GM18907 (cell line): ENCODE data around the gene TTYH3.
"Not testable (repeated sequence)": the region's sequence is repeated elsewhere in the genome, so short reads cannot be mapped to it uniquely, and the experiment has no call there.

ENCODE experiments used
- ATAC-seq: cut with Tn5 transposase; IDR thresholded peaks from one replicate; pipeline ENCODE4 v1.9.1; 2021; ENCODE audit warnings: mild to moderate bottlenecking, moderate library complexity; ENCODE audit not compliant: unreplicated experiment

TTYH3 gene

DNA sequence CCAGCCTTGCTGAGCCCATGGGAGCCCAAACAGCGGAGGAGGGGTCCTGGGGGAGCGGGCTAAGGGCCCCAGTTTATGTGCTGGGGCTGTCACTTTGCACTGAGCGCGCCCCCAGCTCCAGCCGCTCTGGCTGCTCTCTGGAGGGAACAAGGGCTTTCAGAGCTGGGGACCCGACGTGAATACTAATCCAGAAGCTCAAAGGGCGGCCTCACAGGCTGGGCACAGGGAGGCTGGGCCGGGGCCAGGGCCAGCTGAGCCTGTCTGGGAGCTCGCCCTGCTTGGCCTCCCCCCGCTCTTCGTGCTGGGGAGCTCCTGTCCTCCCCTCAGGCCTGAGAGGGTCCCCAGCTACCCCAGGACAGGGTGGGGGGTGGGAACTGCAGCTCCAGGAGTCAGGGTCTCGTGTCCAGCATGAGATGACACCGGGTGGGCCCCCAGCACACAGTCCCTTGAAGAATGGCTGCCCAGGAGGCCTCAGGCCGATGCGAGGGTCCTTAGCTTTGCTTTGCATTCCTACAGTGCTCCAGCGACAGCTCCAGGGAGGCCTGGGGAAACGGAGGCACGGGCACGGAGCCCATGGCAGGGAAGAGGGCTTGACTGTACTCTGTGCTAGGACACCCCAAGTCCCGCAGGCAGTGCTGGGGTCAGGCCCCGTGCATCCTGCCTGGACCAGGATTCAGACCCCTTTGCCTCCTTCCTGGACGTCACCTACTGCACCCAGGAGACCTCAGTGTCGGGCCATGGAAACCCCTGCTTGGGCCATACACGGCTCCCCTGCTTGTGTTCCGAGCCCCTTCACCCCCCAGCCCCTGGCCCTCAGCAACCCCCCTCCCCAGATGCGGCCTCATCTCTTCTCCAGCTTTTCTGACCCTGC lies 50.4 kb downstream of the TTYH3 start:
- no peak for ATAC-seq

DNA sequence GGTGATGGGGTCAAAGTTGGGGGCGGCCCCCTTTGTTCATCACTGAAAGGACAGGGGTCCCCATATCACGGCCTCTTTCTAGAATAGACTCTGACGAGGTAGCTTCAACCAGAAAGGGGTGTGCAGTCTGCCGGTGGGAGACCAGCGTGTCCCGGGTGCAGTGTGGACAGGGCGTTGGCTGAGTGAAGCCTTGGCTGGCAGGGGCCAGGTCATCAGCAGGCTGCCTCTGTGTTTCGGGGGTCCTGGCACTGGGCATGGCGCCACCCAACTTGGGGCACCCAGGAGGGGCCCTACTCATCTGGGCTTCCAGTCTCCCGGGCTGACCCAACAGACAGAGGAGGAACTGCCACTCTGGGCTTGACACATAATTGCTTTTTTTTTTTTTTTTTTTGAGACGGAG lies 52.7 kb downstream of the TTYH3 start:
- ATAC-seq = no peak

DNA sequence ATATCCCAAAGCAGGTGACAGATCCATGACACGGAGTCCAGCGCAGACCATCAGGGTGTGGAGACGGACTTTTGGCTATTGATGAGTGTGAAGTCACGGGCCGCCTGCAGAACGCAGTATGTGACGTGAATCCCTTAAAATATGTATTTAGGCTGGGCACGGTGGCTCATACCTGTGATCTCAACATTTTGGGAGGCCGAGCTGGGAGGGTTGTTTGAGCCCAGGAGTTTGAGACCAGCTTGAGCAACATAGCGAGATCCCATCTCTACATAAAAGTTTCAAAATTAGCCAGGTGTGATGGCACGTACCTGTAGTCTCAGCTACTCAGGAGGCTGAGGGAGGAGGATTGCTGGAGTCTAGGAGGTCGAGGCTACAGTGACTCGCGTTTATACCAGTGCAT lies 54.3 kb downstream of the TTYH3 start:
- ATAC-seq = no peak

DNA sequence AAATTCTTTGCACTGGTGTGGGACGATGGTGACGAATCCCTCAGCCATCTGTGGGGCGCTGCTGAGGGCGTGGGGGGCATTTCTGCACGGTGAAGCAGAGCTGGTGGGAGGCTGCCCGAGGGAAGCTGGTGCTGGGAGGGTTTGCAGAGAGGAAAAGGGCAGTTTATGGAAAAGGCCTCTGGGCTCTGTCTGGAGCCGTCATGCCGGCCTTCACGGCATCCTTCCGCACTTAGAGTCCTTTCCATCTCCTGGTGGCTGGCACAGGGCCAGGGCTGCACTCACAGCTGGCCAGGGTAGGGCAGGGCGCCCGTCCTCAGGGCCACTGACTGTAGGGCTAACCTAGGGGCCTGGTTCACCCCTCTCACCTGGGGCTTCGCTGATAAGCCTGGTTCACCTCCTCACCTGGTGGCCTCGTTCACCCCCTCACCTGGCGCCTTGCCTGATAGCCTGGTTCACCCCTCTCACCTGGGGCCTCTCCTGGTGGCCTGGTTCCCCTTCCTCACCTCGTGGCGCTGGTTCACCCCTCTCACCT lies 55.6 kb downstream of the TTYH3 start:
- no peak for ATAC-seq

DNA sequence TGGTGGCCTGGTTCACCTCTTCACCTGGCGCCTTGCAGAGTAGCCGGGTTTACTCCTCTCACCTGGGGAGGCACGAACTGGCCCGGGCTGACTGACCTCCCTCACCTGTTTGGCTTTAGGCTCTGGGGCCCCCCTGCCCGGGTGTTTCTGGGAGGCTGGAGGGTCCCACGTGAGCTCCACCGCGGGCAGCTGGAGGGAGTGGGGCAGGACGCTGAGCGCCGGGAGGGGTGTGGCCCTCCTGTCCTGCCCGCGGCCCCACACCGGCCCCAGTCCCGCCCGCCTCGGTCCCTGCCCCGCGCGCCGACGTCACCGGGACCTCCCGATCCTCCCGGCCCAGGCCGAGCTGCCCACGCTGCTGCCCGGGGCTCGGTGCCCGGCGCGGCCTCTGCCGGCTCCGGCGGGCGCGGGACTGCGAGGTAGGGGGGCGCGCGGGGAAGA lies 56.1 kb downstream of the TTYH3 start, which contains the start of gene AMZ1:
Gene AMZ1, plus strand, starts transcription at position 322 of the 438 bp plus-strand sequence. CDS start 12,250 bp downstream, outside the sequence.
- ATAC-seq = peak; percentile 21

DNA sequence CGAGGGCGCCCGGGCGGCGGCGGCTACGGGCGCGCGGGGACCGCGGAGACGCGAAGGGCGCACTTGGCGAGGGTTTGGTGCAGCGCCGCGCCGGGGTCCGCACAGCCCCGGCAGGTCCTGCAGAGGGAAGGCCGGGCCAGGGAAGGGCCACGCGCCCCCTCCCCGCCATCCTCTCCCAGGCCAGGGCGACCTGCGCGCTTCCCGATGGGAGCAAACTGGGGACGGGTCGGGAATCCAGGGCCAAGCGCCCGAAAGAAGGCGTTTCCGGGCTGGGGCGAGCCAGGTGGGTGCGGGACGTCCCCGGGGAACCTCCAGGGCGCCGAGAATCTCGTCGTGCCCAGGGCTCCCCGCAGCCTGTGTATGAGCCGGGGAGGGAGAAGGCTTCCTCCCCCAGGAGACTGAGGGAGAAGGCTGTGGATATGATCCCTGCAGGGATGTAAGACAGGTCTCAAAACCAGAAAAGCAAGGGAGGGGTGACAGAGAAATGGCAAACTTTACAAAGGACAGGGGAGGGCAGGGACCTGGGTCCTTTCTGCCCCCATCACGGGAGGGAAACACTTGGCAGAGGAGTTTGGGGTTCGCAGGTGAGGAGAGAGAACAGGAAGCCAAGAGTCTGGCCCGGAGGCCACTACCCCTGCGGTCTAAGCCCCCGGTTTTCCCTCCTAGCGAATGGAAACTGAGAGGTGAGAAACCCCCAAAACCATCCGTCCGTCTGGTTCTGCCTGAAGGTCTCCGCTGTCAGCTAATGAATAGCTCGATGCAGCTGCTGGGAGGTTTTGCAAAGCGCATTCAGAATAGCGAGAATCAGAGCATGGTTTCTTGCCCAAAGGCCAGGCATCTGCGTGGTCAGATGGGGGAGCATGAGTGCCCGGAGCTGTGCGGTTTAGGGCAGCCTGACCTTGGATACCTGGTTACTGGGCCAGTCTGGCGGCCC lies 56.9 kb downstream of the TTYH3 start:
- peak; percentile 77 for ATAC-seq

DNA sequence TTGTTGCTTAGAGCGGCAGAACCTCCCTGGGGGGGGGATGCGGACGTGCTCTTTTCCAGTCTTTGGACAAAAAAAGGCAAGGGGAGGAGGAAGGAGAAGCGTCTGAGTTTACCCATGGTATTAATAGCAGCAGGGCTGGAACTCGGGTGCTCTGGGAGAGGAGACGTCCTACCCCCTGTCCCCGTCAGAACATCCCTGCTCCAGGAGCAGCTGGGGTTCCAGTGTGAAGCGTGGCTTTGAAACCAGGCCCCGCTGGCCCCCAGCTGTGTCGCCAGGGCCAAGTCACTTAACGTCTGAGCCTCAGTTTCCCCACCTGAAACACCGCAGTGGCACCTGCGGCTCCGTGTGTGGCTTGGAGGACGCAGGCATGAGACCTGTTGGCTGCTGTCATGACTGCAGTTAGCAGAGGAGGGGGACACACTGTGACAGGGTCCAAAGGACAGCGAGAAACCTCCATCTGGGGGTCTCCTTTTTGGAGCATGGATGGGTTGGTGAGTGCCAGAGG lies 57.6 kb downstream of the TTYH3 start:
- no peak for ATAC-seq

DNA sequence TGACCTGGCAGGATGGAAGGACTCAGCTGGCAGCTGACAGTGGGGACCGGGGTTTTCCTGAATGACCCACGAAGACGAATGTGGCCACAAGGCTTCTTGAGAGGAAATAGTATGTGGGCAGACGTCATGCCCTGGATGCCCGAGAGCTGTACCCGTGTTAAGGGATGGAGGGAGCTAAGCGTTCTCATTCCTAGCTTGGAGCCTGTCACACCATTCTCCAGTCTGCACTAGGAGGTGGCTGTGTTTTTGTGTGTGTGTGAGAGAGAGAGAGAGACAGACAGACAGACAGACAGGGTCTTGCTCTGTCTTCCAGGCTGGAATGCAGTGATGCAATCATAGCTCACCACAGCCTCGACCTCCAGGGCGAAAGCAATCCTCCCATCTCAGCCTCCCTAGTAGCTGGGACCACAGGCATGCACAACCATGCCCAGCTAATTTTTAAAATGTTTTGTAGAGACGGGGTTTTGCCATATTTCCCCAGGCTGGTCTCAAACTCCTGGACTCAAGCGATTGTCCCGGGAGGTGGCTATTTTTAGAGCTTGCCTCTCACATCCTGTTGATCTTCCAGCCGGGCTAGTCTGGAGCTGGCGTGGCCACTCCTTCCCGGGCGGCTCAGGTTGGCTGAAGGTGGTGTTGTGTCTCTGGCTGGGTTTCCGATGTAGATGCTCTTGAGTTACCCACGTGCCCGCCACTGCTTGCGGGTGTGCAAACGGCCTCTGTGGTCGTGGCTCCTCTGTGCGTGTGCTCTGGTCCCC lies 58.3 kb downstream of the TTYH3 start:
- no peak for ATAC-seq

DNA sequence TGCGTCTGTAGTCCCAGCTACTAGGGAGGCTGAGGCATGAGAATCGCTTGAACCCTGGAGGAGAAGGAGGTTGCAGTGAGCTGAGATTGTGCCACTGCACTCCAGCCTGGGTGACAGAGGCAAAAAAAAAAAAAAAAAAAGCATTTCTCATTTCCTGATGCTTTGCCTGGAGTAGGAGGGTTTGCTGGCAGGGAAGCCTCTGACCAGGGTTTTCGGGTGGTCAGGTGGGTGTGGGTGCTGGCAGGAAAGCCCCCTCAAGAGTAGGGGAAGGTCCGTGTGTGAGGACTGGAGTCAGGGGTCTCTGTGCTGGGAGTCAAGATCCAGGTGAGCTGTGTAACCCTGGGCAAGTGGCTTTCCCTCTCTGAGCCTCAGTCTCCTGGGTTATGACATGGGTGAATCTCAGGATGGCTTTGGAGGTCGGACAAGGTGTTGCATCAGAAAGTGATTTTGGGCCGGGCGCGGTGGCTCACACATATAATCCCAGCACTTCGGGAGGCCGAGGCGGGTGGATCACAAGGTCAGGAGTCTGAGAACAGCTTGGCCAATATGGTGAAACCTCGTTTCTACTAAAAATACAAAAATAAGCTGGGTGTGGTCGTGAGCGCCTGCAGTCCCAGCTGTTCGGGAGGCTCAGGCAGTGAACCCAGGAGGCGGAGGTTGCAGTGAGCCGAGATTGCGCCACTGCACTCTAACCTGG lies 59.4 kb downstream of the TTYH3 start:
- ATAC-seq = no peak

DNA sequence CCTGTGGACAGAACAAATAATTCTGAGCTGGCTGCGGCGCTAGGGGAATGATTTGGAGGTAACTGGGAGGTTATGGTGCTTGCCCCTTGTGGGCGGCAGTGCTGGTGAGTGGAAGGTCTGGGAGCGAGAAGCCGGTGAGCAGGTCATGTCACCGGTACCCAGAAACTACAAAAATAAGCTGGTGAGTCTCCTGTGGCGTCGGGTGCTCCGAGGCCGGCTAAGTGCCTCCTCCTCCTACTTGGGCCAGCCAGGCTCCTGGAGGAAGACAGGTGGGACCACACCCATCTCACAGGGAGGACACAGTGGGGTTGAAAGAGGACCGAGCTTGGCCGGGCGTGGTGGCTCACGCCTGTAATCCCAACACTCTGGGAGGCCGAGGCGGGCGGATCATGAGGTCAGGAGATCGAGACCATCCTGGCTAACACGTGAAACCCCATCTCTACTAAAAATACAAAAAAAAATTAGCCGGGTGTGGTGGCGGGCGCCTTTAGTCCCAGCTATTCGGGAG lies 60.2 kb downstream of the TTYH3 start:
- not testable (repeated sequence) for ATAC-seq

DNA sequence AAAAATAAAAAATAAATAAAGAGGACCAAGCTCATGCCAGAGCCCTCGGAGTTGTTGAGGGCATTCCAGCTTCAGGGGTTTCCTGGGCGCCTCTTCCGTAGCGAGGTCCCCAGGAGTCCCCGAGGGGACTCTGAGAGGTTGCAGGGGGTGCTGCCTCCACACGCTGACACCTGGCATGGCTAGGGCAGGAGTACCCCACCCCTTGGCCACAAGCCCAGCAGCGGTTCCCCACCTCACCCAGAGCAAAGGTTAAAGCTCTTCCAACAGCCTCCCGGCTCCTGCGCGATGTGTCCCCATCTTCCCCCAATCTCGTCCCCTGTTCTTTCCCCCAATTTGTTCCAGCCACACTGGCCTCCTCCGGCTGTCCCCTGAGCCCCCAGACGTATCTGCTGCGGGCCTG lies 60.8 kb downstream of the TTYH3 start:
- ATAC-seq = no peak

DNA sequence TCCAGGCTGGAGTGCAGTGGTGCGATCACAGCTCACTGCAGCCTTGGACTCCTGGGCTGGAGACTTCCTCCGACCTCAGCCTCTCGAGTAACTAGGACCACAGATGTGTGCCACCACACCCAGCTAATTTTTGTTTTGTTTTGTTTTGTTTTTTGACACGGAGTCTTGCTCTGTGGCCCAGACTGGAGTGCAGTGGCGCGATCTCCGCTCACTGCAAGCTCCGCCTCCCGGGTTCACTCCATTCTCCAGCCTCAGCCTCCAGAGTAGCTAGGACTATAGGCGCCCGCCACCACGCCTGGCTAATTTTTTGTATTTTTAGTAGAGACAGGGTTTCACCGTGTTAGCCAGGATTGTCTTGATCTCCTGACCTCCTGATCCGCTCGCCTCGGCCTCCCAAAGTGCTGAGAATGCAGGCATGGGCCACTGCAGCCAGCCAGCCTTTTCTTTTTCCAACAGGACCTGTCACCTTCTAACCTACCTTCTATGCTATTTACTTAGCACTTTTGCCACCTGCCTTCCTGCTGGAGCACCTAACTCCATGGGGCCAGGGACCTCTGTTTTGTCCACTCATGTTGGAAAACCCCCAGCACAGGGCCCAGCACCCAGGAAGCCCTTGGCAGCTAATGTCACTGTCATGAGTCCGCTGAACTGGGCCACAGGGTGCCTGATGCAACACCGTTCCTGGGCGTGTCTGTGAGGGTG lies 61.8 kb downstream of the TTYH3 start:
- not testable (repeated sequence) for ATAC-seq

DNA sequence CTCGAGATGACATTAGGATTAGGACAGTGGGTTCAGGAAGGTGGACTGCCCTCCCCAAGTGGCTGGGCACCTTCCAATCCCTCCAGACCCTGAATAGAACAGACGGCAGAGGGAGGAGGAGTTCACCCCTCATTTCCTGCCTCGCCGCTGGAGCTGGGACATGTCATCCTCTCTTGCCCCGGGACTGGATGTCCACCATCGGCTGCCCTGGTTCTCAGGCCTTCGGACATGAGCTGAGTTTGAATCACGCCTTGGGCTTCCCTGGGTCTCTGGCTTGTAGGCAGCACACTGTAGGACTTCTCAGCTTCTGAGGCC lies 62.3 kb downstream of the TTYH3 start:
- not testable (repeated sequence) for ATAC-seq

DNA sequence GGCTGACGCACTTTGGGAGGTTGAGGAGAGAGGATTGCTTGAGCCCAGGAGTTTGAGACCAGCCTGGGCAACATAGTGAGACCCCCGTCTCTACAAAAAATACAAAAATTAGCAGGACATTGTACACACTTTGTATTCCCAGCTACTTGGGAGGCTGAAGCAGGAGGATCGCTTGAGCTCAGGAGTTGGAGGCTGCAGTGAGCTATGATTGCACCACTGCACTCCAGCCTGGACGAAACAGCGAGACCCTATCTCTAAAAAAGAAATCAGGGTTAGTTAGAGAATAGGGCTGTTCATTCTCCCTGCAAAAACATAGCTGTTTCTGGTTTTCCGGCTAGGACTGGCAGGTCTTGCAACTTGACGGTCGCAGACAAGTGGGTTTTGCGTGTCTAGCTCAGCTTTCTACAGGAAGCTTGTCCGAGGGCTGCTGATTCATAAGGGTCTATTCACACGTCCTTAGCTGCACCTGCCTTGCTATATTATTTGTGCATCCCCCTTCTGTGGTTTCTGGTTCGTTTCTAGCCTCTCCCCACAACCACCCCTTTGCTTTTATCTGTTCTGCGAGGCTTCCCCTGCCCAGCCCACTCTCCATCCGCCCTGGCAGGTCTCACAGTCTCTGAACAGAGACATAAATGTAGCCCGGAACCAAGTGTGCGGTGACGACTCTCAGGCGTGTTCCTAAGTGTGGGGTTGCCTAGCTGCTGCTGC lies 66.9 kb downstream of the TTYH3 start:
- peak; percentile 95 for ATAC-seq

DNA sequence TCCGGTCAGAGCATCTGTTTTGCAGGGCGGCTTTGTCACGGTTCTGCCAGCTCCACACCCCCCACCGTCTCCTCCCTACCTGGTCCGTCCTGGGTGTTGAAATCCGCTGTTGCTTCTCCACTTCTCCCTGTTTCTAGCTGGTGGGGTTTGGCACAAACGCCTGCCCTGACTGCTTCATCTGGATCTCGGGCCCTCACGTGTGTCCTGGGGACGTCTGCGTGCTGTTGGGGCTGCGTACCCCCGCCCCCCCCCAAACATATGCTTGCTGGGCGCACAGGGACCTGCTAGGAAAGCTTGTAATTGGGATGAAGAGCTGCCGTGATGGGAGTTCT lies 67.5 kb downstream of the TTYH3 start:
- ATAC-seq = no peak

DNA sequence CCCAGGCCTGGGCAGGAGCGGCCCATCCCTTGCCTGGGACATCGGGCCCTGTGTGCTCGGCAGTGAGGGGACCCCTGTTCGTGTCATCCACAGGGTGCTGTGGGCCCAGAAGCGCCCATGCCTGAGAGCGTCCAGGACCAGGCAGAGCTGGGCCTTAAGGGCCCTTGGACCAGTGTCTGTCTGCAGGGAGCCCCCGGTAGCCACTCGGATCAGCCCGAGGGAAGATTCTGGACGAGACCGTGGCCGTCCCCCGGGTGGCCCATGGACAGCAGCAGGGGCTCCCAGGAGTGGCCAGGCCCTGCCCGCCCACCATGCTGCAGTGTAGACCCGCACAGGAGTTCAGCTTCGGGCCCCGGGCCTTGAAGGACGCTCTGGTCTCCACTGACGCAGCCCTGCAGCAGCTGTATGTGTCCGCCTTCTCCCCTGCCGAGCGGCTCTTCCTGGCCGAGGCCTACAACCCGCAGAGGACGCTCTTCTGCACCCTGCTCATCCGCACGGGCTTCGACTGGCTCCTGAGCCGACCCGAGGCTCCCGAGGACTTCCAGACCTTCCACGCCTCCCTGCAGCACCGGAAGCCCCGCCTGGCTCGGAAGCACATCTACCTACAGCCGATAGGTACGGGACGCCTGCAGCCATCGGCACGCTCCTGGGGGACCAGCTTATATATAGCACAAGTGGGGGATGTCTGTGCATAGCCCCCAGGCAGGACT lies 68.5 kb downstream of the TTYH3 start:
- ATAC-seq = no peak

DNA sequence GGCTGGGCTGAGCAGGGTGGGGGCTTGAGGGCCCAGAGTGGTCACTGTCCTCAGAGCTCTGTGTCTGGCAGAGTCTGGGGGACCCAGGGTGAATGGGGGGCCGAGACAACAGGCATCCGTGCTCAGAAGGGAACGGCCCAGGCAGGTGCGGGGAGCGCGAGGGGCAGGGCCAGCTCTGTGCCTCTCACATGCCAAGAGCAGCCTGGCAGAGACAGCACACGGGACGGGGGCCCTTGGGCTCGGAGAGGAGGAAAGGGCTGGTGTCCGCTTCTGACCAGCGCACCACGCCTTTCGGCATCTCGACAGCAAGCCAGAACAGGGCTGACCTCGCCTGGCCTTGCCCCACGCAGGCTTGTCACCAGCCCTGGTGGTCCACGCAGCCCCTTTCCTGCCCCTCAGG lies 69.6 kb downstream of the TTYH3 start:
- no peak for ATAC-seq
